HepG2 (cell line): ENCODE measurements around the gene IRF7. TPM values are rescaled to one million over a fixed set of nuclear protein-coding genes. Genes with fewer than 3 reads are reported as not detected.

Experiments
- CERS6 ChIP-seq: sonication (generic); formaldehyde crosslinking; IDR thresholded peaks from 2 replicates; pipeline ENCODE4 v1.5.0; 2020; ENCODE audit warnings: missing genetic modification reagents
- HIVEP1 ChIP-seq: sonication (generic); formaldehyde crosslinking; IDR thresholded peaks from 2 replicates; pipeline ENCODE4 v1.4.0; 2020; ENCODE audit warnings: mild to moderate bottlenecking, missing genetic modification reagents
- HNF4A ChIP-seq: sonication (generic); formaldehyde crosslinking; IDR thresholded peaks from 2 replicates; pipeline ENCODE4 v1.4.0; 2020; ENCODE audit warnings: missing genetic modification reagents
- HNRNPH1 ChIP-seq: fragments of 200-400 bp; formaldehyde crosslinking; optimal IDR thresholded peaks from 2 replicates; pipeline ENCODE3; 2017; ENCODE audit warnings: mild to moderate bottlenecking, low read depth, low read length
- JUNB ChIP-seq: sonication (generic); formaldehyde crosslinking; IDR thresholded peaks from 2 replicates; pipeline ENCODE4 v1.8.0; 2022; ENCODE audit warnings: missing genetic modification reagents, mild to moderate bottlenecking, borderline replicate concordance
- NR0B2 ChIP-seq: sonication (generic); formaldehyde crosslinking; IDR thresholded peaks from 2 replicates; pipeline ENCODE4 v1.4.0; 2020; ENCODE audit warnings: mild to moderate bottlenecking, missing genetic modification reagents
- RARG ChIP-seq: sonication (generic); formaldehyde crosslinking; IDR thresholded peaks from 2 replicates; pipeline ENCODE4 v1.4.0; 2020; ENCODE audit warnings: low read depth, mild to moderate bottlenecking, missing genetic modification reagents
- TSC22D2 ChIP-seq: sonication (generic); formaldehyde crosslinking; IDR thresholded peaks from 2 replicates; pipeline ENCODE4 v1.5.1; 2020; ENCODE audit warnings: missing genetic modification reagents, mild to moderate bottlenecking, borderline replicate concordance
- ZBTB34 ChIP-seq: sonication (generic); formaldehyde crosslinking; IDR thresholded peaks from 2 replicates; pipeline ENCODE4 v1.8.0; 2022; ENCODE audit warnings: mild to moderate bottlenecking, missing genetic modification reagents
- ZNF230 ChIP-seq: sonication (generic); formaldehyde crosslinking; IDR thresholded peaks from 2 replicates; pipeline ENCODE4 v1.4.0; 2020; ENCODE audit warnings: mild to moderate bottlenecking, missing genetic modification reagents
- ZNF280D ChIP-seq: sonication (generic); formaldehyde crosslinking; IDR thresholded peaks from 2 replicates; pipeline ENCODE4 v1.5.1; 2020; ENCODE audit warnings: mild to moderate bottlenecking, missing genetic modification reagents
- ZNF343 ChIP-seq: sonication (generic); formaldehyde crosslinking; IDR thresholded peaks from 2 replicates; pipeline ENCODE4 v1.4.0; 2020; ENCODE audit warnings: mild to moderate bottlenecking, missing genetic modification reagents
- ZNF513 ChIP-seq: sonication (generic); formaldehyde crosslinking; conservative IDR thresholded peaks from 2 replicates; pipeline ENCODE4 v1.5.0; 2020; ENCODE audit warnings: missing genetic modification reagents
- ZNF550 ChIP-seq: sonication (generic); formaldehyde crosslinking; IDR thresholded peaks from 2 replicates; pipeline ENCODE4 v1.4.0; 2020; ENCODE audit warnings: mild to moderate bottlenecking, missing genetic modification reagents, borderline replicate concordance
- ZNF687 ChIP-seq: sonication (generic); formaldehyde crosslinking; IDR thresholded peaks from 2 replicates; pipeline ENCODE4 v1.5.1; 2020; ENCODE audit warnings: mild to moderate bottlenecking, missing genetic modification reagents, moderate library complexity
- ZNF720 ChIP-seq: sonication (generic); formaldehyde crosslinking; IDR thresholded peaks from 2 replicates; pipeline ENCODE4 v1.4.0; 2020; ENCODE audit warnings: missing genetic modification reagents
- ZNF776 ChIP-seq: sonication (generic); formaldehyde crosslinking; IDR thresholded peaks from 2 replicates; pipeline ENCODE4 v1.4.0; 2020; ENCODE audit warnings: mild to moderate bottlenecking, missing genetic modification reagents
- polyA plus RNA-seq, 8 experiments: library from polyadenylated mRNA; depleted of rRNA in 3 of 8; stranded (reverse) in 7 of 8; unstranded in 1 of 8; fragments of >200 nt; fragmentation: Illumina TruSeq in 4 of 8; extraction: Trizol in 4 of 8; gene quantifications; 2 replicates each; pipeline versions ENCODE4 v1.2.1 to v1.2.3, GENCODE V29; 2011 to 2016; ENCODE audit warnings: low read depth in 4 of 8, missing spikeins in 1 of 8, mixed read lengths in 1 of 8; ENCODE audit not compliant: insufficient read depth in 1 of 8
- total RNA-seq, 5 experiments: library from RNA; depleted of rRNA; stranded (reverse); fragments of >200 nt; fragmentation: Illumina TruSeq; extraction: Trizol; gene quantifications; 2 replicates each; pipeline ENCODE4 v1.2.3, GENCODE V29; 2016; ENCODE audit warnings: low read depth in 1 of 5

IRF7 gene
- total and polyA plus RNA-seq, 2 of the 13 experiments (the other 11 are each of a cell fraction or from before 2014, with no cell fraction given): not detected

GRCh38 chr11:569158-569885 is 46.4 kb downstream of the IRF7 start (continued):
- TF ChIP-seq ZNF513 (CRISPR knock-in tag) (no peak), CERS6 (CRISPR knock-in tag) (no peak), ZNF343 (CRISPR knock-in tag) (no peak), RARG (CRISPR knock-in tag) (no peak), HNF4A (CRISPR knock-in tag) (peak; percentile 63), HIVEP1 (CRISPR knock-in tag) (no peak), HNRNPH1 (no peak), ZNF550 (CRISPR knock-in tag) (no peak), ZNF230 (CRISPR knock-in tag) (no peak), NR0B2 (no peak), ZNF720 (no peak), ZNF280D (CRISPR knock-in tag) (peak; percentile 63; the same call in 1 of the 2 replicates), ZNF687 (peak; percentile 88), TSC22D2 (no peak), JUNB (no peak), ZNF776 (CRISPR knock-in tag) (no peak), ZBTB34 (CRISPR knock-in tag) (no peak)
